Thymus (tissue), 11 donors: ENCODE results near the gene ITGB4. TPM values are rescaled to one million over a fixed set of nuclear protein-coding genes. Genes with fewer than 3 reads are reported as not detected.
A peak's percentile ranks its signal among the peaks of the same experiment; 100 is the strongest.

ENCODE experiments used
- DNase-seq, 9 donors: peaks; one replicate each; pipeline ENCODE4 v3.0.0-alpha.2; 2013; ENCODE audit warnings: low spot score in 9 of 9, low read depth in 6 of 9, missing footprints in 1 of 9
- H3K27ac ChIP-seq, 2 donors: one replicate each; pipeline ENCODE4 v1.5.1; 2013; ENCODE audit warnings: control low read depth in 1 of 2, low read depth in 1 of 2, low read length in 1 of 2, mild to moderate bottlenecking in 1 of 2, moderate library complexity in 1 of 2
- H3K27me3 ChIP-seq, 2 donors: one replicate each; pipeline ENCODE4 v1.5.1; 2013; ENCODE audit warnings: low read length in 1 of 2; ENCODE audit not compliant: control insufficient read depth in 2 of 2, insufficient read depth in 1 of 2
- H3K36me3 ChIP-seq, 2 donors: one replicate each; pipeline ENCODE4 v1.5.1; 2013; ENCODE audit warnings: low read length in 1 of 2, mild to moderate bottlenecking in 1 of 2, moderate library complexity in 1 of 2; ENCODE audit not compliant: control insufficient read depth in 2 of 2, insufficient read depth in 2 of 2
- H3K4me1 ChIP-seq, 2 donors: one replicate each; pipeline ENCODE4 v1.5.1; 2013; ENCODE audit warnings: low read length in 2 of 2; ENCODE audit not compliant: control insufficient read depth in 2 of 2, insufficient read depth in 2 of 2
- H3K4me3 ChIP-seq, 2 donors: one replicate each; pipeline ENCODE4 v1.5.1; 2013; ENCODE audit warnings: low read length in 2 of 2, control low read depth in 1 of 2, mild to moderate bottlenecking in 1 of 2
- H3K9me3 ChIP-seq, 2 donors: one replicate each; pipeline ENCODE4 v1.5.1; 2013; ENCODE audit warnings: low read length in 1 of 2, mild to moderate bottlenecking in 1 of 2; ENCODE audit not compliant: control insufficient read depth in 2 of 2, insufficient read depth in 1 of 2
- WGBS: extraction: QIAGEN DNeasy Blood & Tissue Kit; methylation state at CpG from one replicate; pipeline ENCODE4 v1.1.7; 2013; 5-methylcytosine and 5-hydroxymethylcytosine counted together
- polyA plus RNA-seq: library from polyadenylated mRNA; stranded (reverse); fragments of 200-250 nt; gene quantifications from one replicate; pipeline ENCODE4 v1.2.3, GENCODE V29; 2013
- total RNA-seq: library from RNA; stranded (reverse); fragments of 120-200 nt; gene quantifications from one replicate; pipeline ENCODE4 v1.2.4, GENCODE V29; 2013
- donor health status: healthy.

Gene ITGB4
- total and polyA plus RNA-seq, 2 donors, result 4.3 to 79.0 TPM

DNA sequence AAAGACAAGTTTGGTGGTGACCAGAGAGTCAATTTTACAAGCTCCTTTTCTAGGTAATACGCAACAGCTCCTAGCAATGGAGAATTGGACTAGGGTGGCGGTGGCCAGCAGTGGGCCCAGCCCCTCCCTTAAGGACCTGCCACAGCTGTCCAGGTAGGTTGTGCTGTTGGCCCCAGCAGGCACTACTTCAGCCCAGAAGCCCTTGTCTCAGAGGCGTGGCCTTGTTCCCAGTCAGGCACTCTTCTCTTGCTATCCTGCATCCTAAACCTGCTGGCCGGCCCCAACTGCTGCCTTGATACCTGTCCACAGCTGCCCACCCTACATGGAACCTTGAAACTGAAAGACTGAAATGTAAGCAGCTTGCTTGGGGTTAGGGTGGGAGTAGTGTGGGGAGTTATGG, 44.7 kb downstream of the ITGB4 start:
- Histone ChIP-seq H3K4me1 (peaks cover 10 to 18% of the 10 kb centered on the region in 2 donors), H3K27me3 (no peaks in the 10 kb centered on the region), H3K27ac (no peak overlapping the region), H3K9me3 (no peaks in the 10 kb centered on the region), H3K4me3 (no peak overlapping the region), H3K36me3 (peaks cover 6 to 9% of the 10 kb centered on the region in 2 donors)
- 97% methylated on average over 4 of the region's 4 CpGs for WGBS
- DNase-seq, result no peak

DNA sequence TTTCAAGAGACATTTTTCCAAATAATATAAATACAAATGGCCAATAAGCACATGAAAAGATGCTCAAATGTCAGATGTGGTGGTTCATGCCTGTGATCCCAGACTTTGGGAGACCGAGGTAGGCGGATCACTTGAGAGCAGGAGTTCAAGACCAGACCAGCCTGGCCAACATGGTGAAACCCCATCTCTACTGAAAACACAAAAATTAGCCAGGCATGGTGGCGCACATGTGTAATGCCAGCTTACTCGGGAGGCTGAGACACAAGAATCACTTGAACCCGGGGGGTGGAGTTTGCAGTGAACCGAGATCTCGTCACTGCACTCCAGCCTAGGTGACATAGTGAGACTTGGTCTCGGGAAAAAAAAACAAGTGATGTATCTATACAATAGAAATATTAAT, 46.6 kb downstream of the ITGB4 start:
- no peak for DNase-seq
- Histone ChIP-seq H3K9me3 (no peaks in the 10 kb centered on the region), H3K4me3 (no peak overlapping the region), H3K36me3 (peaks cover under 1 to 5% of the 10 kb centered on the region in 2 donors), H3K27me3 (no peaks in the 10 kb centered on the region), H3K27ac (no peak overlapping the region), H3K4me1 (peaks cover 10 to 28% of the 10 kb centered on the region in 2 donors)
- WGBS, result 98% methylated on average over 8 of the region's 8 CpGs

DNA sequence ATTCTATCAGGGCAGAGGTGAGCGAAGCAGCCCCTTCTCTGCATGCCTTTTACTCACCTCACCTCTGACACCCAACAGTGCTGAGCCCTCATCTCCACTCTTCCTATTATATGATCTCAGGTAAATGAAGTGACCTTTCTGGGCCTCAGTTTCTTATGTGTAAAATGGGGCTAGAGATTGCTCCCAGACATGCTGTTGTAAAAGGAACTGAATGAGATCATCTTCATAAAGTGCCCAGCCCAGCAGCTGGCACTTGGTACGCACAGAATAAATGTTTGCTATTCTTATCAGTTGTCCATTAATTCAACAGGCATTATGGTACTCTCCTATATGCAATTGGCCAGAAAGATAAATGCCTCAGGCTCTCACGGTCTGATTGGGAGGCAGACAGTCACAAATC, 48.3 kb downstream of the ITGB4 start:
- Histone ChIP-seq H3K36me3 (peaks cover 9 to 11% of the 10 kb centered on the region in 2 donors), H3K27me3 (no peaks in the 10 kb centered on the region), H3K4me3 (no peak overlapping the region), H3K4me1 (peaks cover 0 to 16% of the 10 kb centered on the region in 2 donors), H3K9me3 (no peaks in the 10 kb centered on the region), H3K27ac (no peak overlapping the region)
- 98% methylated on average over 3 of the region's 3 CpGs for WGBS
- DNase-seq, result no peak

DNA sequence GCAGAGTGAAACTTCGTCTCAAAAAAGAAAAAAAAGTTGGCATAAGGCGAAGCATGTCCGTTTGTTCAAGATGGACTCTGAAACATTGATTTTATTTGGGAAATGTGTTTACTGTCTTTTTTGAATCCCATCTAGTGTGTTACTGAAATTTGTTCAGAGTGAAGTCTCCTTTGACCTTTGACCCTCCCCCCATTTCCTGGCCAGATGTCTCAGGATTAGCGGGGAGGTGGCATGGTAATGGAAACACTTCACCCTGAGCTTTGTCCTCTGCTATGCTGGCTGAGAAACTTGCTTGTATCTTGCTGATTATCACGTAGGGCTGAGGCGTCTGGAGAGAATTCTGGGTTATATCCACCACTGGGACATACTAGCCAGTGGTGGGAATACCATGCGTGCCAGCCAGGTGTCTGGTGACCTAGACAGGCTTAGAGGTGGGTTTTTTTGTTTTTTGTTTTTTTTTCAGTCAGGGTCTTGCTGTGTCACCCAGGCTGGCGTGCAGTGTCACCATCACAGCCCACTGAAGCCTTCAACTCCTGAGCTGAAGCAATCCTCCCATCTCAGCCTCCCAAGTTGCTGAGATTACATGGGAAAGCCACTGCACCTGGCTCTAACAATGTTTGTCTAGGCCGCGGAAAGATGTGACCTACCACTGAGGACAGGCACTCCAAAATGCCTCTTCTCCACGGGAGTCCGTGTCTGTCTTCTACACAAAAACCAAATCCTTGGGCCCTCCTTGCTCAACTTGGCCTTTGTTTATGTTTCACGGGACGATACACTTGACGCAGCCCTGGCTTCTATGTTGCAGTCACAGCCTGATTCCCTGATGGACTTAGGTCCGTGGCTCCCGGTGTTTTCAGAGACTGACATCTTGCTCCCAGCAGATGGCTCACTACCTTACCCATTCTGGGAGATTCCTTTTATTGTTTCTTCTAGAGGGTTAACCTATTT, 50.3 kb downstream of the ITGB4 start:
- Histone ChIP-seq H3K4me3 (no peak overlapping the region), H3K9me3 (no peaks in the 10 kb centered on the region), H3K4me1 (peaks cover under 1 to 15% of the 10 kb centered on the region in 2 donors), H3K36me3 (peaks cover 17 to 31% of the 10 kb centered on the region in 2 donors), H3K27ac (no peak overlapping the region), H3K27me3 (no peaks in the 10 kb centered on the region)
- 93% methylated on average over 17 of the region's 17 CpGs for WGBS
- DNase-seq, result peak in 1 of 9 donors; percentile 8

GRCh38 chr17:75773121-75773807, 52.0 kb downstream of the ITGB4 start:
- H3K4me3 ChIP-seq, result no peak overlapping the region
- H3K36me3 ChIP-seq, result peaks cover 26 to 48% of the 10 kb centered on the region in 2 donors
- H3K27me3 ChIP-seq, result no peaks in the 10 kb centered on the region
- H3K4me1 ChIP-seq, result peaks cover 6 to 21% of the 10 kb centered on the region in 2 donors
- WGBS, result 97% methylated on average over 12 of the region's 12 CpGs
- H3K27ac ChIP-seq, result no peak overlapping the region
- DNase-seq, result no peak
- H3K9me3 ChIP-seq, result no peaks in the 10 kb centered on the region

- H3K9me3 ChIP-seq, result no peaks in the 10 kb centered on the region
- H3K36me3 ChIP-seq, result peaks cover 33 to 54% of the 10 kb centered on the region in 2 donors
- H3K27ac ChIP-seq, result no peak overlapping the region
- no peak for DNase-seq
- H3K4me3 ChIP-seq, result no peak overlapping the region
- no peaks in the 10 kb centered on the region for H3K27me3 ChIP-seq
- peaks cover 6 to 21% of the 10 kb centered on the region in 2 donors for H3K4me1 ChIP-seq
- WGBS, result 97% methylated on average over 15 of the region's 15 CpGs
Observed at GRCh38 chr17:75773808-75774470, 52.7 kb downstream of the ITGB4 start.

- WGBS, result 98% methylated on average over 4 of the region's 4 CpGs
- peaks cover 6 to 21% of the 10 kb centered on the region in 2 donors for H3K4me1 ChIP-seq
- H3K27ac ChIP-seq, result no peak overlapping the region
- no peaks in the 10 kb centered on the region for H3K27me3 ChIP-seq
- DNase-seq, result no peak
- H3K9me3 ChIP-seq, result no peaks in the 10 kb centered on the region
- H3K4me3 ChIP-seq, result no peak overlapping the region
- peaks cover 34 to 55% of the 10 kb centered on the region in 2 donors for H3K36me3 ChIP-seq
Observed at GRCh38 chr17:75774471-75774990, 53.3 kb downstream of the ITGB4 start.

- DNase-seq, result no peak
- peaks cover 6 to 21% of the 10 kb centered on the region in 2 donors for H3K4me1 ChIP-seq
- H3K36me3 ChIP-seq, result peaks cover 34 to 55% of the 10 kb centered on the region in 2 donors
- H3K27me3 ChIP-seq, result no peaks in the 10 kb centered on the region
- H3K27ac ChIP-seq, result peak overlapping the region; percentile 8 to 55
- H3K4me3 ChIP-seq, result no peak overlapping the region
- H3K9me3 ChIP-seq, result no peaks in the 10 kb centered on the region
- WGBS, result 91% methylated on average over 6 of the region's 6 CpGs
Observed at GRCh38 chr17:75774991-75775668, 53.9 kb downstream of the ITGB4 start.
